HepG2 (cell line): ENCODE data around the gene SAMD10. TPM values are rescaled to one million over a fixed set of nuclear protein-coding genes. Genes with fewer than 3 reads are reported as not detected.

ENCODE experiments used
- AKAP8 ChIP-seq: sonication (generic); formaldehyde crosslinking; IDR thresholded peaks from 2 replicates; pipeline ENCODE4 v1.5.1; 2020; ENCODE audit warnings: mild to moderate bottlenecking, missing genetic modification reagents
- ARHGAP35 ChIP-seq: sonication (generic); formaldehyde crosslinking; IDR thresholded peaks from 2 replicates; pipeline ENCODE4 v1.9.0; 2022; ENCODE audit warnings: mild to moderate bottlenecking, inconsistent platforms, moderate library complexity, missing genetic modification reagents, borderline replicate concordance
- BRD4 ChIP-seq: sonication (generic); formaldehyde crosslinking; IDR thresholded peaks from 2 replicates; pipeline ENCODE4 v1.4.0; 2020; ENCODE audit warnings: missing genetic modification reagents
- CAMTA2 ChIP-seq: sonication (generic); formaldehyde crosslinking; IDR thresholded peaks from 2 replicates; pipeline ENCODE4 v1.4.0; 2020; ENCODE audit warnings: mild to moderate bottlenecking, missing genetic modification reagents, borderline replicate concordance
- DPF2 ChIP-seq: sonication (generic); formaldehyde crosslinking; IDR thresholded peaks from 2 replicates; pipeline ENCODE4 v1.4.0; 2020; ENCODE audit warnings: mild to moderate bottlenecking, low read depth, missing genetic modification reagents, borderline replicate concordance
- EED ChIP-seq: sonication (generic); formaldehyde crosslinking; IDR thresholded peaks from 2 replicates; pipeline ENCODE4 v1.5.0; 2020; ENCODE audit warnings: mild to moderate bottlenecking, missing genetic modification reagents
- FLYWCH1 ChIP-seq: sonication (generic); formaldehyde crosslinking; IDR thresholded peaks from 2 replicates; pipeline ENCODE4 v1.8.1; 2023; ENCODE audit warnings: mild to moderate bottlenecking, missing genetic modification reagents
- HCFC1 ChIP-seq: fragments of 150-350 bp; IDR thresholded peaks from 2 replicates; pipeline ENCODE4 v1.6.1; 2014; ENCODE audit warnings: low read depth, low read length
- HHEX ChIP-seq: IDR thresholded peaks from 2 replicates; pipeline ENCODE4 v1.6.1; 2016; ENCODE audit warnings: control low read depth
- POLR2AphosphoS2 ChIP-seq: IDR thresholded peaks from 2 replicates; pipeline ENCODE4 v1.6.1; 2011; ENCODE audit warnings: low read depth, low read length, improper control_type of control experiment
- RFX5 ChIP-seq: IDR thresholded peaks from 2 replicates; pipeline ENCODE4 v1.6.1; 2011; ENCODE audit warnings: low read depth, low read length, improper control_type of control experiment
- SMAD3 ChIP-seq: sonication (generic); formaldehyde crosslinking; IDR thresholded peaks from 2 replicates; pipeline ENCODE4 v1.4.0; 2020; ENCODE audit warnings: missing genetic modification reagents
- SNRNP70 ChIP-seq: fragments of 200-400 bp; formaldehyde crosslinking; IDR thresholded peaks from 2 replicates; pipeline ENCODE4 v1.6.1; 2017; ENCODE audit warnings: mild to moderate bottlenecking, low read depth, low read length, moderate library complexity
- TCF12 ChIP-seq, 2 experiments: fragments of 450-650 bp in 1 of 2; sonication (generic) in 1 of 2; formaldehyde crosslinking in 1 of 2; IDR thresholded peaks; 2 replicates each; pipeline versions ENCODE4 v1.6.1 to v1.8.0; 2017 to 2022; ENCODE audit warnings: antibody characterized with exemption in 1 of 2, mild to moderate bottlenecking in 1 of 2, missing genetic modification reagents in 1 of 2, moderate library complexity in 1 of 2
- TCF7 ChIP-seq: sonication (generic); IDR thresholded peaks from 2 replicates; pipeline ENCODE4 v1.6.1; 2016; ENCODE audit warnings: antibody characterized with exemption, low read depth
- ZNF296 ChIP-seq: sonication (generic); formaldehyde crosslinking; conservative IDR thresholded peaks from 2 replicates; pipeline ENCODE4 v1.5.0; 2020; ENCODE audit warnings: mild to moderate bottlenecking, missing genetic modification reagents
- ZNF350 ChIP-seq: sonication (generic); formaldehyde crosslinking; IDR thresholded peaks from 2 replicates; pipeline ENCODE4 v1.4.0; 2020; ENCODE audit warnings: mild to moderate bottlenecking, low read depth, missing genetic modification reagents, borderline replicate concordance
- ZNF616 ChIP-seq: sonication (generic); formaldehyde crosslinking; IDR thresholded peaks from 2 replicates; pipeline ENCODE4 v1.5.0; 2020; ENCODE audit warnings: low read depth, mild to moderate bottlenecking, missing genetic modification reagents
- ZNF7 ChIP-seq: IDR thresholded peaks from 2 replicates; pipeline ENCODE4 v1.6.1; 2016; ENCODE audit warnings: missing biosample characterization, missing genetic modification reagents
- ZSCAN25 ChIP-seq: sonication (generic); formaldehyde crosslinking; IDR thresholded peaks from 2 replicates; pipeline ENCODE4 v1.8.0; 2022; ENCODE audit warnings: mild to moderate bottlenecking, missing genetic modification reagents
- ZZZ3 ChIP-seq: sonication (generic); formaldehyde crosslinking; IDR thresholded peaks from 2 replicates; pipeline ENCODE4 v1.4.0; 2020; ENCODE audit warnings: missing genetic modification reagents, mild to moderate bottlenecking, borderline replicate concordance
- polyA plus RNA-seq, 8 experiments: library from polyadenylated mRNA; depleted of rRNA in 3 of 8; stranded (reverse) in 7 of 8; unstranded in 1 of 8; fragments of >200 nt; fragmentation: Illumina TruSeq in 4 of 8; extraction: Trizol in 4 of 8; gene quantifications; 2 replicates each; pipeline versions ENCODE4 v1.2.1 to v1.2.3, GENCODE V29; 2011 to 2016; ENCODE audit warnings: low read depth in 4 of 8, missing spikeins in 1 of 8, mixed read lengths in 1 of 8; ENCODE audit not compliant: insufficient read depth in 1 of 8
- total RNA-seq, 5 experiments: library from RNA; depleted of rRNA; stranded (reverse); fragments of >200 nt; fragmentation: Illumina TruSeq; extraction: Trizol; gene quantifications; 2 replicates each; pipeline ENCODE4 v1.2.3, GENCODE V29; 2016; ENCODE audit warnings: low read depth in 1 of 5
- TF ChIP-seq, protein P1 (sequence below): sonication (generic); formaldehyde crosslinking; IDR thresholded peaks from 2 replicates; pipeline ENCODE4 v1.4.0; 2020; ENCODE audit warnings: missing genetic modification reagents, borderline replicate concordance
- TF ChIP-seq, protein P2 (sequence below): IDR thresholded peaks from 2 replicates; pipeline ENCODE4 v1.6.1; 2016; ENCODE audit warnings: mild to moderate bottlenecking, missing biosample characterization, missing genetic modification reagents
- TF ChIP-seq, protein P3 (sequence below): sonication (generic); formaldehyde crosslinking; IDR thresholded peaks from 2 replicates; pipeline ENCODE4 v1.8.0; 2022; ENCODE audit warnings: mild to moderate bottlenecking, missing genetic modification reagents, moderate library complexity
- TF ChIP-seq, protein P4 (sequence below): sonication (generic); formaldehyde crosslinking; IDR thresholded peaks from 2 replicates; pipeline ENCODE4 v1.5.0; 2020; ENCODE audit warnings: mild to moderate bottlenecking, missing genetic modification reagents, borderline replicate concordance

SAMD10 gene
- total and polyA plus RNA-seq, 2 of the 13 experiments (the other 11 are each of a cell fraction or from before 2014, with no cell fraction given): 6.1 to 11.0 TPM

DNA sequence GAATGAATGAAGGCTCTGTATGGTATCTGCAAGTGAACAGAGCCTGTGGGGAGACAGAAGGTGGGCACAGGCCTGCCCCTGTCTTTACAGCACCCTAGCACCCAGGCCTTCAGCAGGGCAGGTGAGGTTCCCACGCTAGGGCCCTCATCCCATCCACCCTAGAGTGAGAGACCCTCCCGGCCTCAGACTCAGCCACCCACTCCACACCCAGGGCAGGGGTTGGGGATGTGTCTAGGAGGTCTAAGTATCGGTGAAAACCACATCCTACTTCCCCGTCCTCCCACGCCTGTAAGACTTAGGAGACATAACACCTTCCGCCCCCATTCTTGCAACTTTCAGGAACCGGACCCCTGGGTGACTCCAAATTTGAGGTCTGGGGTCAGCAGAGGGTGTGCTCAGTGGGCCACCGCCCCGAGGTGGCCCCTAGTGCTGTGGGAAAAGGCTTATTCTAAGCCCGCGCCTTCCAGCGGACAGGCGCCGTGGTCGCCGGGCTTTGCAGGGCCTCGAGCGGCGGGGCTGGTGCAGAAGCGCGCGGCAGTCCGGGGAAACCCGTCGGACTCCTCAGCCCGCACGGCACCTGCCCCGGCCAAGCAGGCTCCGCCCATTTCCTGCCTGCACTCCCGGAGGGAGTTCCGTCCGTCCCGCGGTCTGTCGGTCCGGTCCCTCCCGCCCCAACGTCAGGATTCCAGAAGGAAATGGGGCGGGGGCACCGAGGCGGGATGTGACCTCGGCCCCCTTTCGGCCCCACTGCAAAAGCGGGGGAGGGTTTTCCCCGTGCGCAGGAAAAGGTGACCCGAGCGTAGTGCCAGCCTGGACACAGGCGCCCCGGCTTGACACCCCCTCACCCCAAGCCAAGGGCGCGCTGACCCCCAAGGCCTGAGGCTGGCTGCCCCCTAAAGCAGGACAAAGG lies 868 bp downstream of the SAMD10 start (continued):
- TF ChIP-seq ZNF7 (CRISPR knock-in tag) (no peak), HCFC1 (peak; percentile 17; the same call in 1 of the 2 replicates), SMAD3 (peak; percentile 57; the same call in 1 of the 2 replicates), CAMTA2 (CRISPR knock-in tag) (no peak), EED (CRISPR knock-in tag) (no peak), ARHGAP35 (CRISPR knock-in tag) (peak; percentile 27; the same call in 1 of the 2 replicates), FLYWCH1 (CRISPR knock-in tag) (no peak), ZNF616 (CRISPR knock-in tag) (no peak), DPF2 (CRISPR knock-in tag) (0 out of 2 replicates have a peak, but pooled peaks have one; percentile 51), TCF12 (IDR thresholded peaks at IDR 0.05) (no peak), TCF12 (CRISPR knock-in tag; IDR thresholded peaks at IDR 0.05) (no peak), ZZZ3 (0 out of 2 replicates have a peak, but pooled peaks have one; percentile 64), ZNF296 (CRISPR knock-in tag) (0 out of 2 replicates have a peak, but pooled peaks have one; percentile 67), TCF7 (no peak), RFX5 (no peak), ZNF350 (CRISPR knock-in tag) (peak; percentile 82), SNRNP70 (no peak), ZSCAN25 (CRISPR knock-in tag) (peak; percentile 73), BRD4 (peak; percentile 93; the same call in 1 of the 2 replicates), AKAP8 (peak; percentile 93), HHEX (no peak), POLR2AphosphoS2 (no peak)
- TF ChIP-seq, protein P1, sequence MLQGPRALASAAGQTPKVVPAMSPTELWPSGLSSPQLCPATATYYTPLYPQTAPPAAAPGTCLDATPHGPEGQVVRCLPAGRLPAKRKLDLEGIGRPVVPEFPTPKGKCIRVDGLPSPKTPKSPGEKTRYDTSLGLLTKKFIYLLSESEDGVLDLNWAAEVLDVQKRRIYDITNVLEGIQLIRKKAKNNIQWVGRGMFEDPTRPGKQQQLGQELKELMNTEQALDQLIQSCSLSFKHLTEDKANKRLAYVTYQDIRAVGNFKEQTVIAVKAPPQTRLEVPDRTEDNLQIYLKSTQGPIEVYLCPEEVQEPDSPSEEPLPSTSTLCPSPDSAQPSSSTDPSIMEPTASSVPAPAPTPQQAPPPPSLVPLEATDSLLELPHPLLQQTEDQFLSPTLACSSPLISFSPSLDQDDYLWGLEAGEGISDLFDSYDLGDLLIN (CRISPR knock-in tag): peak; percentile 95; the same call in 1 of the 2 replicates
- TF ChIP-seq, protein P2, sequence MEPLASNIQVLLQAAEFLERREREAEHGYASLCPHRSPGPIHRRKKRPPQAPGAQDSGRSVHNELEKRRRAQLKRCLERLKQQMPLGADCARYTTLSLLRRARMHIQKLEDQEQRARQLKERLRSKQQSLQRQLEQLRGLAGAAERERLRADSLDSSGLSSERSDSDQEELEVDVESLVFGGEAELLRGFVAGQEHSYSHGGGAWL (CRISPR knock-in tag): peak; percentile 92
- TF ChIP-seq, protein P3, sequence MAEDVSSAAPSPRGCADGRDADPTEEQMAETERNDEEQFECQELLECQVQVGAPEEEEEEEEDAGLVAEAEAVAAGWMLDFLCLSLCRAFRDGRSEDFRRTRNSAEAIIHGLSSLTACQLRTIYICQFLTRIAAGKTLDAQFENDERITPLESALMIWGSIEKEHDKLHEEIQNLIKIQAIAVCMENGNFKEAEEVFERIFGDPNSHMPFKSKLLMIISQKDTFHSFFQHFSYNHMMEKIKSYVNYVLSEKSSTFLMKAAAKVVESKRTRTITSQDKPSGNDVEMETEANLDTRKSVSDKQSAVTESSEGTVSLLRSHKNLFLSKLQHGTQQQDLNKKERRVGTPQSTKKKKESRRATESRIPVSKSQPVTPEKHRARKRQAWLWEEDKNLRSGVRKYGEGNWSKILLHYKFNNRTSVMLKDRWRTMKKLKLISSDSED (CRISPR knock-in tag): no peak
- TF ChIP-seq, protein P4, sequence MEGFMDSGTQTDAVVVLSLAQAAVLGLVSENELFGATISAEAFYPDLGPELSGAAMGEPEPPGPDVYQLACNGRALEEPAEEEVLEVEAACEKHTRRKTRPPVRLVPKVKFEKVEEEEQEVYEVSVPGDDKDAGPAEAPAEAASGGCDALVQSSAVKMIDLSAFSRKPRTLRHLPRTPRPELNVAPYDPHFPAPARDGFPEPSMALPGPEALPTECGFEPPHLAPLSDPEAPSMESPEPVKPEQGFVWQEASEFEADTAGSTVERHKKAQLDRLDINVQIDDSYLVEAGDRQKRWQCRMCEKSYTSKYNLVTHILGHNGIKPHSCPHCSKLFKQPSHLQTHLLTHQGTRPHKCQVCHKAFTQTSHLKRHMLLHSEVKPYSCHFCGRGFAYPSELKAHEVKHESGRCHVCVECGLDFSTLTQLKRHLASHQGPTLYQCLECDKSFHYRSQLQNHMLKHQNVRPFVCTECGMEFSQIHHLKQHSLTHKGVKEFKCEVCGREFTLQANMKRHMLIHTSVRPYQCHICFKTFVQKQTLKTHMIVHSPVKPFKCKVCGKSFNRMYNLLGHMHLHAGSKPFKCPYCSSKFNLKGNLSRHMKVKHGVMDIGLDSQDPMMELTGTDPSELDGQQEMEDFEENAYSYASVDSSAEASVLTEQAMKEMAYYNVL (CRISPR knock-in tag): no peak; the same call in 1 of the 2 replicates
